GM19043 (cell line): ENCODE measurements around the gene TMEM87A.

Experiments
- ATAC-seq: cut with Tn5 transposase; IDR thresholded peaks from one replicate; pipeline ENCODE4 v1.9.1; 2021; ENCODE audit warnings: low read depth; ENCODE audit not compliant: unreplicated experiment

TMEM87A gene

DNA sequence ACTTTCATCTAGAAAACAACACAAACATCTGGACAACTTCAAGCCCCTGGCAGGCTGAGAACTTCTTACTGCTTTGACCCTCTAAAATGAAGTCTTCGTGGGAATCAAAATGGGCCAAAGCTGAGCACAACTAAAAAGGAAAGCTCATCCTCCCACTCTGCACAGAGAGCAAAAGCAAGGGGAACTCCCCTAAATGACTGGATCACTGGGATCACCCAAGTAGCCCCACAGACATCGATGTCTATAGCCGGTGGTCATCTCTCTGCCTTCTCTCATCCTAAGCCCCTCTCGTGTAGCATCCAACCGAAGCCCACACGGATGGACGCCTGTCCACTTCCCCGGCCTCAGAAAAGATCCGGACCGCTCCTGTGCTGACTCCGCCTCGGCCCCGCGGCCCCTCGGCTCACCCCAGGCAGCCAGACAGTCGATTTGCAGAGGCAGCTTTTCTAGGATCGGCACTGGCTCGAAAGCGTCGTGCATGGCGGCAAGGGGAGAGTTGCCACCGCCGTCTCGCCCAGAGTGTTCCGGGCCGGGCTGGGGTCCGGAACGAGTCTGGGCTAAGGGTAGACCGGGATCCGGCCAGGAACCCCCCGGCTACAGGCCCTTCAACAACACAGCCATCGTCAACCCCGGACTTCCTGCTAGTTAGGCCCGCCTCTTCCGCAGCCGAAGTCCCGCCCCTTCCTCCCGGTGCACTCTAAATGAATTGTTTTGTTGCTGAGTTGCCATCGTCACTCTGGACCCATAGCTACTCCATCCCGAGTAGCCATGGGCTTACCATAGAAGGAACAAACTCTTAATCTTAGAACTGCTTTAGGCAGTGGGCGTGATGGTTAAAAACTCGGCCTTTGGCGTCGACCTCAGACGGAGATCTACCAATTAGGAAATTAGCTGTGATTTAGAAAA lies 65.3 kb downstream of the TMEM87A start, which contains the start of gene VPS39:
VPS39 (minus strand) TSS at position 631 of the 906 bp plus-strand sequence; CDS start at position 480, 151 bp downstream.
- peak; percentile 90 for ATAC-seq

DNA sequence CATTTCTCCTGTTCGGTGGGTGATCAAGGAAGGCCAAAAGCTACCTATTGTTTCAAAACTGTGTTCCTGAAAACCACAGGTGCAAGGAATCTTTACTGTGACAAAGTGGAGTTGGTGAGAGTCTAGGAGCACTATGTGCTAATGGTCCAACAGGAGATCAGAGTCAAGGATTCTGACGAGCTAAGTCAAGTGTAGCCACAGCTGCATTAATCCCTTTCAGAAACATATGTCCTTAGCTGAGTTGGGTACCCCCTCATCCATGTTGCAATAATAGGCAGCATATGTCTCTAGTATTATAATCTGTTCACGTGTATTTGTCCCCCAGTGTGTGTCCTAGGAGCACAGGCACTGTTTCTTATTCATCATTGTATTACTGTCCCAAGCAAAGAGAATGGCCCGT lies 66.8 kb downstream of the TMEM87A start:
- ATAC-seq, result no peak

DNA sequence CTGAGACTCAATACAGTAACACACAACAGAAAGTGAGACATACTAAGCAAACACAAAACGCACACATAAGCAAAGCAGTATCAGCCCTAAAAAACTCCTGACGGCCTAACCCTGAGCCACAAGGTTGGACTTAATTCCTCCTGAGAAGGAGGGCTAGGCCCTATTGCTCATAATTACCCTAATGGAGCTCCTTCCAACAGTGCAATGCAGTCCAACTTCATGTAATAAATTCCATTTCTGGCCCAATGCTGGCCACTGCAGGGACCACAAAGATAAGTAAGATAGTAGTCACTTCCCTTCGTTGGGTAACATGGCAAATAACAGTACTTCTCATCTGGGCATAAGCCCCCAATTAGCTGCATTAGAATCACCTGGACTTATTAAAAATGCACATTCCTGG lies 69.3 kb downstream of the TMEM87A start:
- ATAC-seq, result no peak

DNA sequence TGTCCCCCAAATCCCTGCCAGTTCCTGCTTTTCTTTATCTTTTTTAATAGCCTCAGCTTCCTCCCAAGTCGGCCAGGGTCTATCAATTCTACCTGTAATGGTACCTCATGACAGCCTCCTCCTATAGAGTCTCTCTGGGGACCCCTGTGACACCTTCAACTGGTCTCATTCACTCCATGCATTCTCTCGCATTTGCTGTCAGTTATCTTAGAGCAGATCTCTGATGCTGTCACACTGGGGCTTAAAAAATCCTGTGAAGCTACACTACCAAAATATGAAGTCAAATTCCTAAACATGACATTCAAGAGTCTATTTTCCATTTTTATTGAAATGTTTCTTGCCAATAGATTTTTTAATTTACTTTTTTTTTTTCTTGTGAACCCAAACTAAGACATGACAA lies 70.6 kb downstream of the TMEM87A start:
- no peak for ATAC-seq

DNA sequence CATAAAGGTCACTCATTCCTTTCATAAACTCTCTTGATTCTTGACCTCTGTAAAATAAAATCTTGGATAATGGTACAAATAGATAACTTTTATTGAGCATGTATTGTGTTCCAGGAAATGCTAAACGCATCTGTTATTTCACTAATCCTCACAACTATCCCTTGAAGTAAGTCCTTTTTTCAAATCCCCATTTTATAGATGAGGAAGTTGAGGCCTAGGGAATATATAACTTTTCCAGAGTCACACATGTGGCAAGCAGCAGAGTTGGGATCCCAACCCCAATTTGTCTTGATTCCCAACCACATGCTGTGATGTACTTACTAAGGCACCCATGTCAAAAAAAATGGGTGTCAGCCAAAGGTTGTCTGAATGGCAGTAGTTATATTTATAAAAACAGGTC lies 71.4 kb downstream of the TMEM87A start:
- no peak for ATAC-seq

DNA sequence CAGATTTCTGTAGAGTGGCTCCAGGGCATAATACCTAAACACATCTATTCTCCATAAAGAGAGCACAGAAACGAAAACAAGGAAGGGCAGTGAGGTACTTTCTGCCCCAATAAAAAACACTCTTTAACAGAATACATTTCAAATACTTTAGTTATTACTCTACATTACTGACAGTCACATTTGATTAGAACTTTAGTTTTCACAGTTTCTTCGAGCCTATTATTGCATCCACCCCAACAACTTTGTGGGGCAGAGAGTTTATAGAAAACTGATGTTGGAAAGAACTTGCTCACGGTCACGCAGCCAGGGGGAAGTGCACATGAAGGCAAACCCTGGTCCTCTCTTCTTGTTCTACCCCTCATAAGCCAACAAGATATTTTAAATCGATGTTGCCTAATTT lies 74.1 kb downstream of the TMEM87A start:
- no peak for ATAC-seq

DNA sequence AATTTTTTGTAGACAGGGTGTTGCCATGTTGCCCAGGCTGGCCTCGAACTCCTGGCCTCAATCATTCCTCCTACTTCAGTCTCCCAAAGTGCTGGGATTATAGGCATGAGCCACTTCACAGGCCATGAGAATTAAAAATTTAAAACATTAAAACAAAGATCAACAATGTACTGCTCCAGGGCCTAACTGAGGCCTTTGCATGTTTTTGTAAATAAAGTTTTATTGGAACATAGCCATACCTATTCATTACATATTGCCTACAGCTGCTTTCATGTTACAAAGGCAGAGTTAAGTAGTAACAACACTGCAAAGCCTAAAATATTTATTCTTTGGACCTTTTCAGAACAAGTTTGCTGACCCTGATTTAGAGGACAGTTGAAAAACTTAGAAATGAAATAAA lies 74.7 kb downstream of the TMEM87A start:
- ATAC-seq, result no peak

DNA sequence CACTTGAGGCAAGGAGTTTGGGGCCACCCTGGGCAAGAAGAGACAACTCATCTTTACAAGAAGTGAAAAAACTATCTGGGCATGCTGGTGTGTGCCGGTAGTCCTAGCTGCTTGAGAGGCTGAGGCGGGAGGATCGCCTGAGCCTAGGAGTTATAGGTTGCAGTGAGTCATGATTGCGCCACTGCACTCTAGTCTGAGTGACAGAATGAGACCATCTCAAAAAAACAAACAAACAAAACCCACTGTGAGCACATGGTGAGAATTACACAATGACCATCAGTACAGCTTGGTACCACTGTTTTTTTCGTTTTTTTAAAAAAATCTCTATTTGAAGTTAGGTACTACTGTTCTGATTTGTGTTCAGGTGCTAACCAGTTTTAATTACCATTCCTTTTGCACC lies 78.7 kb downstream of the TMEM87A start:
- no peak for ATAC-seq

DNA sequence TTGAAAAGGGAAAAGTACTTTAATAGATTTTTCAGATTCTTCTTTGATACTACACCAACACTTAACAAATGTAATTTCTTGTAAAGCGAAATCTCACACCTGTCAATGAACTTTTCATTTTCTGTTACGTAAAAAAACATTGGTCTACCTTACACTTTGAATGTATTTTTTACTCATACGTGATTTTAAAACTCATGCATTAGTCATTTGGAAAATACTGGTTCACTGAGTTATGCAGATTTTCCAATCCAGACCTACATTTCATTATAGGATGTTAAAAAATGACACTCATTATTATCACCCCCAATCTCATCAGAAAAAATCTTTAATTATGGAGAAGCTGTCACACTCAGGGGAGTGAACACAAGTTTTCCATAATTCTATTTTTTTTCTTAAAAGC lies 79.8 kb downstream of the TMEM87A start:
- no peak for ATAC-seq

DNA sequence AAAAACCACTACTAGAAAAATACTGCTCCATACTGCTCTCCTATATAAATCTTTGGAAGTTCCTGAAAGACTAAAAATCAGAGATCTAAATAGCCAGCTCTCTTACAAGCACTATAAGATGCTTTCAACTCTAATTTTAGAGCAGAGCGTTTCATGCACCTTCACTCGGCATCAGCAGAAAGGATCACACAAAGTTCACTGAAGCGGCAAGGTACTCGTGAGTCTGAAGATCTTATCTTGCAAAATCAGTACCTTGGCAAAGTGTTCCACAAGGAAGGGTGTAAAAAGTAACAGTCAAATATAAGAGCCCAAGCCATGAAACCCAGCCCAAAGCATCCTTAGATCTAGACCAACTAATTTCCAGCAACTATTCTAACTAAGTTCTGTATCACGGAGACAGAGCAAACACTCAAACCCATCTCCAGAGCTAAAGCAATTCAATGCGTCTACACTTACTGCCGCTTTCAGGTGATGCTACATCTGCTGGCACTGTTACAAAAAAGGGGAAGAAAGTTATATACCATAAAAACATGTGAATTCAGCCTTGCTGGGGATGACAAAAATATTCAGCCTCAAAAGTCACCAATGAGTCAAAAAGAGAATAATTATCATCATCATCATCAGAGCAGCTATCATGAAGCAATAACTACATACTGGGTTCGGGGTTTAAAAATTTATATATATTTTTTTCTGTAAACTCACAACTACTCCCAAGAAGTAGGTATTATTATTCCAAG lies 81.5 kb downstream of the TMEM87A start:
- ATAC-seq, result no peak

DNA sequence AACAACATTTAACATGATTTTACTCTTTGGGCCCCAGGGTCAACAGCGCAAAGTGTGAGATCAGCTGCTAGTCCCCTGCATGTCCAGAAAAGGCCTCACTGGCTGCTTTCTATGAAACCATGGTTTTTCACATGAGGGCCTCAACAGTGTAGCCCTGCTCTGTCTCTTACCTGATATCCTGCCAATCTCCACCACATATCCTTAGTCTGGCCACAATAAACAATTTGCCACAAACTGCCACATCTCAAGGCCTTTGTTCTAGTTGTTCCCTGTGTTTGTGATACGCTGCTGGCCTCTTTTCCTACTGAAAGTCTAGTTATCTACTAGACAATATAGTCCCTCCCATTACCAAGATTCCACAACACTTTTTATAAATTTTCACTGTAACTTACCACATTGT lies 82.9 kb downstream of the TMEM87A start:
- ATAC-seq, result no peak

DNA sequence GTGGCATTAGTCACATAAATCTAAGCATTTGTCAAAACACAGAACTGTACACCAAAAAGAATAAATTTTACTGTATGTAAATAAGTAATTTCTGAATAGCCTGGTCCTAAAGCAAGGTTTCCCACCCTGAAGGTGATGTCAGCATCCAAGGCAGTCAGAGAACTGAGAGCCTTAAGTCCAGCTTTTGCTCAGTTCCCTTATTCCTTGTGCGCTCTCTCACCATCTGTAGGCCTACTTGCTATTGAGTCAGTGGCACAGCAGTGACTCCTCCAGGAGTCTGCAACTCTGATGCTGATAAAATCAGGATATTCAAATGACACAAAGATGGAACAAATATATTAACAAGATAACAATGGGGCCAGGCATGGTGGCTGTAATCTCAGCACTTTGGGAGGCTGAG lies 87.4 kb downstream of the TMEM87A start:
- ATAC-seq, result no peak

DNA sequence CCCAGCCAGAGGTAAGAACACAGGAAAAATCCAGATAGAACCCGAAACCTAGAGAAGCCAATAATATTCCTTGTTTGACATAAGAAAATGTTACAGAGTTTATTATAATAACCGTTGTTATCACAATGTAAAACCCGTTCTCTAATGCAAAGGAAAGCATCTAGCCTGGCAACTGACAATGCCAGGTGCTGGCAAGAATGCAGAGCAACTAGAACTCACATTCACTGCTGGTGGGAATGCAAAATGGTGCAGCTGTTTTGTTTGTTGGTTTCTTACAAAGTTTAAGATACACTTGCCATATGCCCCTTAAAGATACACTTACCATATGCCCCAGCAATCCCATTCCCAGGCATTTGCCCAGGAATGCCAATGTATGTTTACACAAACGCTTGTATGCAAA lies 88.5 kb downstream of the TMEM87A start:
- ATAC-seq, result no peak

DNA sequence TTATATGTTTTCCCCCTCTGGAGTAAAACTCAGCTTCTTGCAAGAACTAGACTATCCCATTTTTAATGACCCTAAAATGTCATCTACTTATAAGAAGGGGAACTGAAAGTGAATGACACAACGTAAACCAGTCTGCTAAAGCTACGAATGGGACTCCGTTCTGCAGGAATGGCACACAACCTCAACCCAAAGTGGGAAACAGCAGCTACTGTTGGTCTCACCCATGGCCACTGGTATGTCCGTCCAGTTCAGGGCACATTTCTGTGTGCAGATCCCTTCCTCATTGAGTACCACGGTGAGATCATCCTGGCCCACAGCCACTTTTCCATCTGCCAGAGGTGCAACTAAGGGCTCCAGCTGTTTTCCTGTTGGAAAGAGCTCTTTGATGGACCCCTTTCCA lies 88.9 kb downstream of the TMEM87A start:
- no peak for ATAC-seq

DNA sequence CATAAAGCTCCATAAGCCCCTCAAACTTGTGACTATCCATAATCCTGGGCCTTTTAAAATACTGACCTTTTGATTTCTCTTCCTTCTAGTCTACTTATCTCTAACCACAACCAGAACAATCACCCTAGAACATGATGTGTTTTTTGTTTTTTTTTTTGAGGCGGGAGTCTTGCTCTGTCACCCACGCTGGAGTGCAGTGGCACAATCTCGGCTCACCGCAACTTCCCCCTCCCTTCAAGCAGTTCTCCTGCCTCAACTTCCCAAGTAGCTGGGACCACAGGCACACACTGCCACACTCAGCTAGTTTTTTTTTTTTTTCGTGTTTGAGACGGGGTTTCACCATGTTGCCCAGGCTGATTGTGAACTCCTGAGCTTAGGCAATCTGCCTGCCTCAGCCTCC lies 90.3 kb downstream of the TMEM87A start:
- no peak for ATAC-seq

DNA sequence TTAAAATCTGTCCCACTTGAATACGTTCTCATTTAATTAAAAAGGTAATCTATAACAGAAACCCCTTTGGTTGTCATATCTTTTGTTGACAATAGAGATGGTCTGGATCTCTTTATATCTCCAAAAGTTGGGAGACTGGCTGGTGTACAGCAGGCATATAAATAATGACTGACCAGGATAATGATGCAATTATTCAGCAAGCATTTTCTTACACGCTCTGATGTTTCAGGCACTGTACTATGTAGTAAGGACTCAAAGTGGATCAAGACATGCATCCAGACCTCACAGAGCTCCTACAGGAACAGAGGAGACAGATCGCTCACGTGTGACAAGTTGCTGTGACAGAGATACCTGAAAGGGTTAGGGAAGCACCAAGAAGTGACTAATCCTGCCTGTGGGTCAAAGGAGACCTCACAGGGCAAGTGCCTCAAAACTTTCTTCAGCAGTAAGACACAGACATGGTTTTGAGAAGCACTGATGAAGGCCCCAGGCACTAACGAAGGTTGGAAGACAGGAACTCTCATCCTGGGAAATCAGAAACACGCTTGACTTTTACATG lies 90.8 kb downstream of the TMEM87A start:
- ATAC-seq, result no peak

DNA sequence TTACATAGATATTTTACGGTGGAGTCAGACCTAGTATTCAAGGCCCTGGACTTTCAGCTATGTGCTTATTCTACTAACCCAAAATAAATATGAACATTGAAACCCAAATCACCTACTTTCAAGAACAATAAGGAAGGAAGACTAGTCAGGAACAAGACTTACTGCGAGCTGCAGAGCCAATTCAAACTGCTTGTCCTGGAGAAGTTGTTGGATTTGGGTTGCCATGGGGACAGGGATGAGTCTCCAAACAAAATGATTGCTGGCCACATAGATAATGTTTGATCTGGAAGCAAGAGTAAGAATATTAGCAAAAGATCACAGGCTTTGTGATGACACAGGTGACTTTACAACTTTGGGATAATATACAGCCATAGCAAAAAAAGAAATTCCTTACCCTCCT lies 95.2 kb downstream of the TMEM87A start:
- no peak for ATAC-seq

DNA sequence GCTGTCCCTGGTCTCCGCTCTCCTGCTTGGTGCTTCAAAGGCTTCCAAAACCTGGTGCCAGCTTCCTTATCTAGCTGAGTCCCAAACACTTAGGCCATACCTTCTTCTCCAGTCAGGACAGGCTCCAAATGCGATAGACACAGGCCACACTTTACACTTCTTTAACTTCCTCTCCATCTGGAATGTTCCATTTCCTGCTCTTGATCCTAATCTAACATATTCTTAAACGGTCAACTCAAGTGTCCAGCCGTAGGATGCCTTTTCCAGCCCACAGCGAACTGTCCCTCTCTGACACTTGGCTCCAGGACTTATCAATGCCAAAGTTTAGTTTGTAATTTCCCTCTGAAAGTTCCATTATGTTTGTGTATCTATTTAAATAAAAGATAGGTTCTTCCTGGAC lies 97.6 kb downstream of the TMEM87A start:
- ATAC-seq, result no peak

DNA sequence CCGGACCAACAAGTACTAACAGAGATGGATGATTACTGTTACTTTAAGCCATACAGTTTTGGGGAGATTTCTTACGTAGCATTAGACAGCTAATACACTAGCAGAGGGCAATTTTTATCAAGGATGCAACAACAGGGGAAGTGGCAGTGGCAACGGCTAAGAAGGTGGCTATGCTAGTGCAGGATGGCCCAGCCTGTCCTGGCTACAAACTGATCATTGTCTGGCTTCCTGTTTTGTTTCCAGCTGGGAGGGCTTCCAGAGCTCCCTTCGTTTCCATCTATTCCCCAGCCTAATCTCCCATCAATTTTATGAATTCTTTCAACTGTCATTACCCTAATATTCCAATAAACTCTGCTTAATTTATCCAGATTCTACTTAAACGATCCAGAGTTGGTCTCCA lies 100.8 kb downstream of the TMEM87A start:
- ATAC-seq, result no peak

DNA sequence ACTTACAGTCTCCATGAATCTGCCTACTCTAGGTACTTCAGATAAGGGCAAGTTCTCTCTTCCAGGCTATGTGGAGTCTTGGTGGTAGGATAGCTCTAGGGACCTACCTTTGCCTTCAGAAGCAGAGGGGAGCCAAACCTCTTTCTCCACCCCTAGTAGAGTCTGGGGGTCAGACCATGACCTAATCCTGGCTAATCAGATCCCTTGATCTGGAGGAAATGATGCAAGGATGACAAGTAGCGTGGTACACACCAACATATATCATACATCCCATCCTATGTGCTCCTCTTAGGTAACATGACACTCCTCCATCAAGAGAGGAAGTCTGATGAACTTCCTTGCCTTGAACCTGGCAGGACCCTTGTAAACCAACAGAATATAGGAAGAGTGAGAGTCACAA lies 101.4 kb downstream of the TMEM87A start:
- ATAC-seq, result no peak

DNA sequence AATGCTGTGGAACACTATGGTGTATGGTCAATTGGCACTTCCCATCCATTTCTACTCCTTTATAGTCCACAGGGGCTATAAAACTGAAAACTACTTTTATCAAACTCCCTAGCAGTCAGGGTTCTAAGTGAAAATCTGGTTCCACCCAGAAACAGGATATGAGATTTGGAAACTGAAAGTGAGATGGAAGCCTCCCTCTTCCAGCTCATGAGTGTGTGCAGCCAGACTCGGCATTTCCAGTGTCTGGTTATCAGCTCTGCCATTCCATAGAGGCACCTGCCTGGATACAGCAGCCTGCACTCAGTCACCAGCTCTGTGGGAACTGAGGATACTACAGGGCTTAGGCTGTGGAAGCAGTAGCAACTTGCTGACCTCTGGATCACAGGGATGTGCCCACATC lies 102.1 kb downstream of the TMEM87A start:
- ATAC-seq, result no peak
